GM21737 (cell line): ENCODE results near the gene TFF2.

Source experiments
- ATAC-seq: cut with Tn5 transposase; IDR thresholded peaks from one replicate; pipeline ENCODE4 v1.9.1; 2021; ENCODE audit warnings: mild to moderate bottlenecking, moderate library complexity; ENCODE audit not compliant: unreplicated experiment

Gene TFF2

DNA sequence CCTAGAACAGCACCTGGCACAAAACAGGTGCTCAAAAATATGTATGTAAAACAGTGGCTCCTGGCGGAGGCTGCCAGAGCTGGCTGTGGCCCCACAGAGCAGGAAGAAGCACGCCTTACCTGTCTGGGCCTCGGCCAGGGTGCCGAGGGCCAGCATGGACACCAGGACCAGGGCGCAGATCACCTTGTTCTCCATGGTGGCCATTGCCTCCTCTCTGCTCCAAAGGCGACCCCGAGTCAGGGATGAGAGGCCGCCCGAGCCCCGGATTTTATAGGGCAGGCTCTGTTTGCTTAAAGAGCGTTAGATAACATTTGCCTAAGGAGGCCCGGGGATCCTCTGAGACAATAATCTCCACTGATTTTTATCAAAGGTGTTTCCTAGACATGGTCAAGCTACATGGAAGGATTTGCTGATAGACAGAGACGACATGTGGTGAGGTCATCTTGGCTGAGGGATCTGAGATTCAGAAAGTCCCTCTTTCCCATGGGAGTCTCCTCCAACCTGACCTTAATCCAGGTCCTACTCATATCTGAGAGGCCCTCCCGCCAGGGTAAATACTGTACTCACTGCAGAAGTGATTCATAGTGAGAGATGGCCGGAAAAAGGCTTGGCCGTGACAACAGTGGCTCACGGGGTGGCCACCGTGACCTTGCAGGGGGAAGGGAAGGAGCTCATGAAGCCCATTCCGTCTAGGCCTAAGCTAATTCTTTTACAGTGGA is 15.7 kb upstream of the TFF2 start, which contains the start of gene TFF1:
TFF1 (minus strand) TSS at position 244 of the 719 bp plus-strand sequence; CDS start at position 204, 40 bp downstream.
- no peak for ATAC-seq

DNA sequence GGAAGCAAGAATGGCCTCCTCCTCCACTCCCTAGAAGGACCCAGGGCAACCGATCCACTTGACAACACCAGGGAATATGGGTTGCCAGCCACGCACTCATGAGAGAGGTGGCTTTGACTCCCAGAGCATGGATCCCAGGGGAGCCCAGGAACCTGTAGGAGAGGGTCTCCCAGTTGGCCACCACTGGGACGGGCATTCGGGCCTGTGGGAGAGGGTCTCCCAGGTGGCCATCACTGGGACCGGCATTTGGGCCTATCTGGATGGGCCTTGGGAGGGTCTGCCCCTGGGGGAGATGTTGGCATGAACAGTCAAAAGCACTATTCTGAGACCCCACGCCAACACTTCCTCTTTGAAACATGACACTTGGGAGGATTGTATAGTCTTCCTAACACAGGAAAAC is 15.0 kb upstream of the TFF2 start:
- ATAC-seq = no peak

DNA sequence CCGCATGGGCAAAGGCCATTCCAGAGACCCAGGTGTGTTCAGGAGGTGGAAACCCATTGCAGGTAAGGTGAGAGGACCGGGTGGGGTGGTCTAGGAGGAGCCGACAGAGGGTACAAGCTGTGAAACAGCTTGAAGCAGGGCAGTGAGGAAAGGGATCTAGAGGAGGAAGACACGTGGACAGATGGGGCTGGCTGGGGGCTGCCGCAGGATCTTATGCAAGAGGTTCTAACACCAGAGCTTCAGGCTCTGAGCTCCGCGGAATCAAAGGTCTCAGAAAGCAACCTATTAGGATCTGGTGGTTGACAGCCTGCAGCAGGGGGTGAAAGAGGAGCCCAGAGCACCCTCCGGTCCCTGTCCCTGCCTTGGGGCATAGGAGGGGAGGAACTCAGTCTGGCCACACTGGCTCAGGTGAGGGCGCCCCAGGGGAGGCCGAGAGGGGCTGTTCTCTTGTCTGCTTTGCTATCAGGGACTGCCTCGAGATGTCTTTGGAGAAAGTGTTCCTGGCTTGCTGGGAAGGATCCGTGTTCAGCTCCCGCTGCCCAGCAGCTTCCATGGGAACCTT is 13.6 kb upstream of the TFF2 start:
- no peak for ATAC-seq

DNA sequence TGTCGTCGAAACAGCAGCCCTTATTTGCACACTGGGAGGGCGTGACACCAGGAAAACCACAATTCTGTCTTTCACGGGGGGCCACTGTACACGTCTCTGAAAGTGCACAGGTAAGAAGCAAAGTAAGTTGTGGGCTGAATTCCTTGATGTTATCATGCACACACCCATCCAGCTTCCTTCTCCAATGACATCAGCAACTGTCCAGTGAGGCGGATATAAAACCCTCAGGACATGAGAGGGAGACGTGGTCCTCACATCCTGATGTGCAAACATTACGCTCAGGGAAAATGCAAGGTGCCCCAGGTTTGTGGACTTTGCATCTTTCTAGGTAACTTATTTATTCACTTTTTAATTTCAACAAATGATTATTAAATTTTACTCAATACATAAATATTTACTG is 12.5 kb upstream of the TFF2 start:
- ATAC-seq = no peak

DNA sequence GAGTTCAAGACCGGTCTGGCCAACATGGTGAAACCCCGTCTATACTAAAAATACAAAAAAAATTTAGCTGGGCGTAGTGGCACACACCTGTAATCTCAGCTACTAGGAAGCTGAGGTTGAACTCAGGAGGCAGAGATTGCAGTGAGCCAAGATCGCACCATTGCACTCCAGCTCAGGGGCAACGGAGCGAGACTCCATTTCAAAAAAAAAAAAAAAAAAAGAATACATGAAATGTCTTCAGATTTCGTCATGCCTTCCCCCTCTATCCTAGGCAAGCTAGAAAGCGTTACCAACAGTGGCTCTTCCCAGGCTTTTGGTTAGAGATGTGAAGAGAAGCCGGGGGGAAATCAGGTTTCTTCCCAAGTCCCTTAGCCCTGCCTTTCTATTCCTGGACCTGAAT is 11.9 kb upstream of the TFF2 start:
- no peak for ATAC-seq

DNA sequence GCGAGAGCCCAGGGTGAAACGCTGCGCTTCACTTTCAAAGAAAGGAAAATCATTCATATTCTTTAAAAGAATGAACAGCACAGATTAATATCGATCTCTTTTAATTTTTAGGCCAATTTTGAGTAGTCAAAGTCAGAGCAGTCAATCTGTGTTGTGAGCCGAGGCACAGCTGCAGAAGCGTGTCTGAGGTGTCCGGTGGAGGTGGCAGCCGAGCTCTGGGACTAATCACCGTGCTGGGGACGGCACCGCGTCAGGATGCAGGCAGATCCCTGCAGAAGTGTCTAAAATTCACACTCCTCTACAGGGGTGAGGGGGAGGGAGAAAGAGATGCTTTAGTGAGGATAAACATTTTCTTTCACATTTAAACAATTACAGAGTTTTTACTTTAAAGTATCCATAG is 11.4 kb upstream of the TFF2 start:
- ATAC-seq = no peak

DNA sequence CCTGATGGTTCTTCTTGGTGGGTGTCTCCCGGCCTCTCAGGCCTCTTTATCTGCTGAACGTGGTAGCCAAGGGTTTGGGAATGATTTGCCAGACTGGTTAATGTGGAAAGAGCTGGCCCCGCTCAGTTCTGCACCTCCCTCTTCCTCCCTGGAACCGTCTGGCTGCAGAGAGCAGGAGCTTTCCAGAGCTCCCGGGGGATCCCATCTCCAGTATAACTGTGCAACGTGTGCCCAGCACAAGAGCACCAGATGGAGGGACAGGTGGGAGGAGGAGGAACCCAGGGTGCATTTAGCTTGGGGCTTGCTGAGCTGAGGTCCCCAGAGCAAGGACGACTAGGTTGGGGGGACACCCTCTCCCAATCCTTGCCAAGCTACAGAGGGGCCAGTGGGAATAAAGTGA is 10.5 kb upstream of the TFF2 start:
- no peak for ATAC-seq

DNA sequence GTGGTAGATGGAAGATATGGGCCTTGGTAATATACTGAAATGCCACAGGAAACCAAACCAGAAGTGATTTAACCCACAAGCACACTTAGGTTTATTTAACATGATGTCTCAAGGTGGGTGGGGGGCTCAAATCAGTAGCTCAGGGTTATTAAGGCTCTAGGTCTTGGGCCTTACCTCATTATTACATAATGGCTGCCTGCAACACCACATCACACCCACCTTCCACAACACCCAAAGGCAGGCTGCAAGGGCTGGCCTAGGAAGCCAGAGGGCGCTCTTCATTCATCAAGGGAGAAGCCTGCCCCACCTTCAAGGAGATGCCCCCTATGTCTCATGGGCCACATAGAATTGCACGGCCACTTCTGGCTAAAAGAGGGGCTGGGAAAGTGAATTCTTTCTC is 9.5 kb upstream of the TFF2 start:
- ATAC-seq = no peak

DNA sequence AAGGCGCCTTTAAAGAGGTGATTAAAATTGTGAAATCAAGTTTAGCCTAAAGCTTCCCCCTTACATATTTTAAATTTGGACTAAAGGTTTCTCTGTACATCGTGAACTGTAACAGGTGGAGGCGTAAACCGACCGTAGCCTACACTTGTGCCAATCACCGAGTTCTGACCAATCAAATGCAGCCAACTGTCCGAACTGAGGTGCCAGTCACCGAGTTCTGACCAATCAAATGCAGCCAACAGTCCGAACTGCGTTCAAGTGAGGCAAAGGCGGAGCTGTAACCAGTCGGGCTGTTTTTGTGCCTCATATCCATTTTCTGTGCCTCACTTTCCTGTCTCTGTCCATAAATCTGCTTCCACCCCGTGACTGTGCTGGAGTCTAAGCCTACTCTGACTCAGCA is 8.1 kb upstream of the TFF2 start:
- no peak for ATAC-seq

DNA sequence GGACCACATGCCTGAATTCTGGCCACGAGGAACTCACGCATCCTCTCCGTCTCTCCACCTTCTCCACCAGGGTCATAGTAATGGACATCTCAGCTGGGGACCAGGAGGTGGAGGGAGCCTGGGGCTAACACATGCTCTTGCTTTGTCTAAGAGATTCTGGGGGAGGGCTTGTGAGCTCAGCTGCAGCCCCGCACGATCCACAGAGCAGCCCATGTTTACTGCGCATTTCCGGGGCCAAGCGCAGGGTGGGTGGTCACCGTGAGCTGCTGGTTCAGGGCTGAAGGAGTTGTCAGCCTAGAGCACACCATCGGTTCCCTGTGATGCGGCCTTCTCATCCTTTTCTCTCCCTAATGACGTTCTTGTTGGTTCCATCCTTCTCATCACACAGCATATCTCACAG is 7.5 kb upstream of the TFF2 start:
- no peak for ATAC-seq

DNA sequence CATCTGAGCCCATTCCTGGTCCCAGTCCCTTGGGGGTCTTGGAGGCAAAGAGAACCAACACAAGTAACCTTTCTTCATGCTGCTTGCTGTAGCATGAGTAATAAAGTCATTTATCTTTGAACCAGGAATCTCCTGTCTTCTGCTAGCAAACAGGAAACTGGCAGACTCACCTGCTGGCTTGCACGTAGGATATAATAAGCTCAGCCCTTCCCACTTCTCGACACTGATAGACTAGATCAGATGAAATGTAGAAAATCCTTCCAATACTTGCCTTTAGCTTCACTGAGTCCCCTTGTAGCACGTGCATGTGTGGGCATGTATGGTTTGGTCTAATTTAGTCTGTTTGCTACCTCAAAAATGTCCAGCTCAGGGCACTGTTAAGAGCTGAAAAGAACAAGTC is 6.5 kb upstream of the TFF2 start:
- ATAC-seq = no peak

DNA sequence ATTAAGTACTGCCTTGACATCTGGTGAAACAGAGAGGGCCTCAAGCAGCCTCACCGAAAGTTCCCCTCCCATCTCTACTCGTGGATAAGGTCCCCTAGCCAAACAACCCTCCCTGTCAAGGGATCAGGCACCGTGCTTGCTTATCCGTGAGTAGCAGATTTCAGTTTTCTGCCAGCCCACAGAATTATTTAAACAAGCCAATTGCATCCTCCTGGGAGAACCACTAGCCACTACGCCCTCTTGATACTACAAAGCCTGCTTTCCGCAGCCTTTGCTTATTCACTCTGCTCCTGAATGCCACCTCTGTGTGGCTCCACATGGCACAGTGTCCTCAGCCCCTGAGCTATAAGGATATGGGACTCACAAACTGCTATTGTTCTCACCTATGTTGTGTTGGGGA is 5.9 kb upstream of the TFF2 start:
- ATAC-seq = no peak

DNA sequence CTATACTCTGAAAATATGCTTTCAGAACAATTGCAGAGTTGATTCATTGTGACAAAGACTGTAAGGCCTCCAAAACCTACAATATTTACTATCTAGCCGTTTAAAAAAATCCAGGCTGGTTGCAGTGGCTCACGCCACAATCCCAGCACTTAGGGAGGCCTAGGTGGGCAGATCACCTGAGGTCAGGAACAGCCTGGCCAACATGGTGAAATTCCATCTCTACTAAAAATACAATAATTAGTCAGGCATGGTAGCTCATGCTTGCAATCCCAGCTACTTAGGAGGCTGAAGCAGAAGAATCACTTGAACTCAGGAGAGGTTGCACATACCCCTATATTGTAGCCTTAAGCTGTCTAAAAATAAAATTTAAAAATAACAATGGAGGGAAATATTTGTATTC is 5.3 kb upstream of the TFF2 start:
- ATAC-seq = no peak

DNA sequence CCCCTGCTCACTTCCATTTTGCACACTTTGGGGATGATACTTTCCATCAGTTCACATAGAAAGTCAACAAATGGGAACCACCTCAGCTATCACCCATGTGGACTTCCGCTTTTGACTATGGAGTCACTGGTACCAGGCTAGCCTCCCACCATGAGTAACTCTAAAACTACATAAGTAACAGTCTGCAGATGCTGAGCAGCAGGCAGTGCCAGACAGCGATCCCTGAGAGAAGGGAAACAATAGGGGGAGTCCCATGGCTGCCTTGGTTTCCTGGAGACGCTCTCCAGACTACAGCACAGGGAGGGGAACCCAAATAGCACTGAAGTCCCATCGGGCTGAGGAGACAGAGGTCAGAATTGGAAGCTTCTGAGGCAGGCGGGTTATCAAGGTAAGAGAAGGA is 2.8 kb upstream of the TFF2 start:
- no peak for ATAC-seq

DNA sequence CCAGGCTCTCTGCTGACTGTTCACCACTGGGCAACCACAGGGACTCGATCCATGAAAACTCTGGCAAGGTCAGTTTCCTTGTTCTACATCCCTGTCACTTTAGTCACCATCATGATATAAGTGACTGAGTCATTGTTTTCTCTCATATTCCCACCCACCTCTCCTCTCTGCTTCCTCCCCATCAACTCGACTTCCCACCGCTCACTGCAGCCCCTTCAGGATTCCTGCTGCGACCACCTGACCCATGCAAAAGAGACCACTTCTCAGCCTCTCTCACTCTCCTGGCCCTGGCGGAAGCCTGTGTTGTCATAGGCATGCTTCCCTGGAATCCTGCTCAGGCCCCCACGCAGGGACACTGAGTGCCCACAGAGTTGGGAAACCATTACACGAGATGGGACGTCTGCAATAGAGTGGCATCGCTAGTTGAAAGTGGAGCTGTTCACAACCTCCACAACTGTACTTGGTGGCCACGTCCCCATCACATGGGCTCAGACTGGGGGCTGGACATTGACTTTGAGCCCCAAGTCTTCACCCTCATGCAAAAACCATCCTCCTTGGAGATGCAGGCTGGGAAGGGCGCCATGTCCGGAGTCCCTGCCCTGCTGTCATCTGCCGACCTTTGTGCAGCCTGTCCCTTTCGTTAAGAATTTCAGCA is 1.8 kb upstream of the TFF2 start:
- no peak for ATAC-seq

DNA sequence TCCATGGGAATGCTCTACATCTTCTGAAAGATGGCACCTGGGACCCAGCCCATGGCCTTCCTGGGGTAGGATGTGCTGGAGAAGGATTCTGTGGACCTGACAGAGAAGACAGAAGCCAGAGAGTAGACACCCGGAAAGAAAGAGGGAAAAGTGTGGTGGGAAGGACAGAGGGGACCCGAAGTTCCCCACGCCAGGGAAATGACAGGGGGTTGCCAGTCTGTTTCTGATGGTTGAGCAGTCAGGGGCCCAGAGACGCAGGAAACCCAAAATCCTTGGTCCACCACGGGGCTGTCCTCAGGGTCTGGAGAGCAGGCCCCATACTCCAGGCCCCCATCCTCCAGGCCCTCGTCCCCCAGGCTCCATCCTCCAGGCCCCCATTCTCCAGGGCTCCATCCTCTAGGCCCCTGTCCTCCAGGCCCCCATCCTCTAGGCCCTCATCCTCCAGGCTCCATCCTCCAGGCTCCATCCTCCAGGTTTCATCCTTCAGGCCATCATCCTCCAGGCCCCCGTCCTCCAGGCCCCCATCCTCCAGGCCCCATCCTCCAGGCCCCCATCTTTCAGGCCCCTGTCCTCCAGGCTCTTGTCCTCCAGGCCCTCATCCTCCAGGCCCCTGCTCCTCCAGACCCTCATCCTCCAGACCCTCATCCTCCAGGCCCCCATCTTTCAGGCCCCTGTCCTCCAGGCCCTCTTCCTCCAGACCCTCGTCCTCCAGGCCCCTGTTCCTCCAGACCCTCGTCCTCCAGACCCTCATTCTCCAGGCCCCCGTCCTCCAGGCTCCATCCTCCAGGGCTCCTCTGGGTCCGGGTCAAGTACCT is 1.0 kb upstream of the TFF2 start:
- no peak for ATAC-seq

DNA sequence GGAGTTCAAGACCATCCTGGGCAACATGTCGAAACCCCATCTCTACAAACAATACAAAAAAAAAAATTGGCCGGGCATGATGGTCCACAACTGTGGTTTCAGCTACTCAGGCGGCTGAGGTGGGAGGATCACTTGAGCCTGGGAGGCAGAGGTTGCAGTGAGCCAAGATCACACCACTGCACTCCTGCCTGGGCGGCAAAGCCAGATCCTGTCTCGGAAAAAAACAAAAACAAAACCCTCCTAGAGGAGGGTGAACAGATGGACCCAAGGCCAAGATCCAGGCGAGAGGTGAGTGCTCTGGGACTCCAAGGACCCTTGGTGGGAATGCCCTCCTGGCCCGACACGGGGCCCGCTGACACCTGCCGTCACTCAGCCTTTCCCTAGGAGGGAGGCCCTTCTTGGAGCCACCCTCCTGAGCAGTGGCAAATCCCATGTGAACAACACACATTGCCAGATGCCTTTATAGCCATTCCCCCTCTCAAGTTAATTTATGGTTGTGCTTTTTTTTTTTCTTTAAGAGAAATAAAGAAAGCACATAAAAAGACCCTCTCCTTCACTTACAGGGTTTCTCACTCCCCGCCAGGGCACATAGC is 380 bp downstream of the TFF2 start:
- ATAC-seq = no peak

DNA sequence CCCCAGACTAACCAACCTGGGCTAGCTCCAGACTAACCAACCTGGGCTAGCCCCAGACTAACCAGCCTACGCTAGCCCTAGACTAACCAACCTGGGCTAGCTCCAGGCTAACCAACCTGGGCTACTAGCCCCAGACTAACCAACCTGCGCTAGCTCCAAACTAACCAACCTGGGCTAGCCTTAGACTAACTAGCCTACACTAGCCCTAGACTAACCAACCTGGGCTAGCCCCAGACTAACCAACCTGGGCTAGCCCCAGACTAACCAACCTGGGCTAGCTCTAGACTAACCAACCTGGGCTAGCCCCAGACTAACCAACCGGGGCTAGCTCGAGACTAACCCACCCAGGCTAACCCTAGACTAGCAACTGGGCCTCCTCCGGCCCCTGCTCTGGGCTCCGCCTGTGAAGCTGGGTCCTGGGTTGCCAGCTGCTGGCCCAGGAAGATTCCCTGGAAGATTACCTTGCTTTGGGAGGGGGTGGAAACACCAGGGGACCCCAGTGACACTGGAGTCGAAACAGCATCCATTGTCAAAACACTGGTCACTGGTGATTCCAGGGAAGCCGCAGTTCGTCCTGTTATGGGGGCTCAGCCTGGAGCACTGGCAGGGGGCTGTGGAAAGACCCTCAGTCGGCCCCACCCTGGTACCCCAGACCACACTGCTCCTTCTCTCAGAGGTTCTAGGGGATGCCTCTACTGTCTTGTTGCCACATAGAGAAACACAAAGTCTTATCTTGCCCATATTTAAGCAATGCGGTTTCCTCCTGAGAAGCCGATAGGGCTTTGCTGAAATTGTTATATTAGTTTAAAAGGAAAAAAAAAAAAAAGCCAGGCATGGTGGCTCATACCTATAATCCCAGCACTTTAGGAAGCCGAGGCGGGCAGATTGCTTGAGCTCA is 1.1 kb downstream of the TFF2 start:
- ATAC-seq = no peak

DNA sequence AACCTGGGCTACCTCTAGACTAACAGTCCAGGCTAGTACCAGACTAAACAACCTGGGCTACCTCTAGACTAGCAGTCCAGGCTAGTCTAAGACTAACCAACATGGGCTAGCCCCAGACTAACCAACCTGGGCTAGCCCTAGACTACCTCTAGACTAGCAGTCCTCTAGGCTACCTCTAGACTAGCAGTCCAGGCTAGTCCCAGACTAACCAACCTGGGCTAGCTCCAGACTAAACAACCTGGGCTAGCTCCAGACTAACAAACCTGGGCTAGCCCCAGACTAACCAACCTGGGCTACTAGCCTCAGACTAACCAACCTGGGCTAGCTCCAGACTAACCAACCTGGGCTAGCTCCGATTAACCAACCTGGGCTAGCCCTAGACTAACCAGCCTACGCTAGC is 2.0 kb downstream of the TFF2 start:
- ATAC-seq = no peak

DNA sequence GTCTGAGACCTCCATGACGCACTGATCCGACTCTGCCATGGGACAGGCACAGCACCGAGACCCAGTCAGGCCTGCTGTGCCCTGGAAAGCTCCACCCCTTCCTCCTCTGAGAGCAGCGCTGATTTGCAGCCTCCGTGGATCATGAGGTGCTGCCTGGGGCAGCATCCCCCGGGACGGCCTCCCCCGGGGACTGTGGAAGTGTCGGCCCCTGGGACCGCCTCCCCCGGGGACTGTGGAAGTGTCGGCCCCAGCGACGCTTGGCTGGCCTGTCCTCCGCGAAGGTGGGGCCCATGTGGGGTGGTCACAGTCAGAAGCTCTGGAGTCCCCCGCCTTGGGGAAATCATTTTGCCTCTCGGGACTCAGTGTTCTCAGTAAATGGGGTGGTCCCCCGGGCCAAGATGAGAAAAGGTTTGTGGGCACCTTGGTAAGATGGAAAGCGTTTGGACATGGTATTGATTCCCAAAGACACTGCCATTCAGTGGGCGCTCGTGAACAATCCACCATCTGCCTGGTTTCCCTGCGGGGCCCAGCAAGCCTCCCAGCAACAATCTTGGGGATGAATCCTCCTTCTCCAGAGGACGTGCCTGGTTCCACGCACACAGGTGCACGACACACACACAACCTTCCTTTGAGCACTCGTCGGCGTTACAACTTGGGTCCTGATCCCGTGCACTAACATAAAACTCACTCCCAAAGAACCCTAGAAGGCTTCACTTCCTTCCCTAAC is 3.0 kb downstream of the TFF2 start:
- ATAC-seq = no peak
